Left lung (tissue), 10 donors: ENCODE measurements around the gene MAST2. TPM values are rescaled to one million over a fixed set of nuclear protein-coding genes. Genes with fewer than 3 reads are reported as not detected.

Experiments used
- ATAC-seq: fragments of 200-7000 bp; cut with Tn5 transposase; one replicate; pipeline ENCODE4 v1.9.1; 2020; ENCODE audit warnings: moderate library complexity
- DNase-seq, 4 donors: peaks; one replicate each; pipeline ENCODE4 v3.0.0-alpha.2; 2013 to 2020
- H3K27ac ChIP-seq, 2 donors: fragments of 200-600 bp; sonication (generic) in 1 of 2; one replicate each; pipeline versions ENCODE4 v1.5.0 to v1.8.0; 2020 to 2021
- H3K27me3 ChIP-seq, 2 donors: fragments of 200-600 bp; sonication (generic) in 1 of 2; one replicate each; pipeline versions ENCODE4 v1.5.0 to v1.8.0; 2020 to 2021
- H3K36me3 ChIP-seq, 2 donors: fragments of 200-600 bp; sonication (generic) in 1 of 2; one replicate each; pipeline versions ENCODE4 v1.5.0 to v1.8.0; 2020 to 2021
- H3K4me1 ChIP-seq, 2 donors: fragments of 200-600 bp; one replicate each; pipeline ENCODE4 v1.8.0; 2021
- H3K4me3 ChIP-seq, 2 donors: fragments of 200-600 bp; sonication (generic) in 1 of 2; one replicate each; pipeline versions ENCODE4 v1.5.0 to v1.8.0; 2020 to 2021; ENCODE audit warnings: mild to moderate bottlenecking in 1 of 2
- H3K9me3 ChIP-seq, 2 donors: fragments of 200-600 bp; sonication (generic) in 1 of 2; one replicate each; pipeline versions ENCODE4 v1.5.0 to v1.8.0; 2020 to 2021
- intact Hi-C, 2 donors: fragments of 100-400 bp; cut with DNase I; formaldehyde crosslinking; loops; one replicate each; pipeline versions ENCODE4 v1.11.2 to v1.14.2; 2022
- polyA plus RNA-seq, 6 donors: library from polyadenylated mRNA; unstranded; fragments of 120-200 nt; gene quantifications; one replicate each; pipeline ENCODE4 v1.2.1, GENCODE V29; 2013; ENCODE audit not compliant: insufficient read length in 6 of 6
- total RNA-seq, 2 donors: library from RNA; stranded (reverse); fragmentation: NEBNext Ultra II Directional; extraction: Animal tissue kit (Norgen Biotek cat#: 25700); gene quantifications; one replicate each; pipeline ENCODE4 v1.2.1, GENCODE V29; 2021
- TF ChIP-seq, protein P1 (sequence below), 2 donors: fragments of 200-600 bp; sonication (generic) in 1 of 2; IDR thresholded peaks; one replicate each; pipeline versions ENCODE4 v1.5.0 to v1.8.0; 2021; ENCODE audit warnings: antibody characterized with exemption in 2 of 2
- donor health status: DM: no; HTN: yes; CAD: no.
- donor health status: DM: no; HTN: no; CAD: no.

MAST2 gene
- total and polyA plus RNA-seq, 8 donors = 27.3 to 74.4 (median 64.9) TPM

GRCh38 chr1:45982359-45982758 is 178.9 kb downstream of the MAST2 start:
- Histone ChIP-seq H3K27ac (no peak overlapping the region), H3K9me3 (peaks cover 0 to 6% of the 10 kb centered on the region in 2 donors), H3K36me3 (no peaks in the 10 kb centered on the region), H3K27me3 (no peaks in the 10 kb centered on the region), H3K4me3 (no peak overlapping the region), H3K4me1 (no peaks in the 10 kb centered on the region)
- TF ChIP-seq, protein P1, sequence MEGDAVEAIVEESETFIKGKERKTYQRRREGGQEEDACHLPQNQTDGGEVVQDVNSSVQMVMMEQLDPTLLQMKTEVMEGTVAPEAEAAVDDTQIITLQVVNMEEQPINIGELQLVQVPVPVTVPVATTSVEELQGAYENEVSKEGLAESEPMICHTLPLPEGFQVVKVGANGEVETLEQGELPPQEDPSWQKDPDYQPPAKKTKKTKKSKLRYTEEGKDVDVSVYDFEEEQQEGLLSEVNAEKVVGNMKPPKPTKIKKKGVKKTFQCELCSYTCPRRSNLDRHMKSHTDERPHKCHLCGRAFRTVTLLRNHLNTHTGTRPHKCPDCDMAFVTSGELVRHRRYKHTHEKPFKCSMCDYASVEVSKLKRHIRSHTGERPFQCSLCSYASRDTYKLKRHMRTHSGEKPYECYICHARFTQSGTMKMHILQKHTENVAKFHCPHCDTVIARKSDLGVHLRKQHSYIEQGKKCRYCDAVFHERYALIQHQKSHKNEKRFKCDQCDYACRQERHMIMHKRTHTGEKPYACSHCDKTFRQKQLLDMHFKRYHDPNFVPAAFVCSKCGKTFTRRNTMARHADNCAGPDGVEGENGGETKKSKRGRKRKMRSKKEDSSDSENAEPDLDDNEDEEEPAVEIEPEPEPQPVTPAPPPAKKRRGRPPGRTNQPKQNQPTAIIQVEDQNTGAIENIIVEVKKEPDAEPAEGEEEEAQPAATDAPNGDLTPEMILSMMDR (IDR thresholded peaks at IDR 0.05) = no peak
- no peak for ATAC-seq
- no peak for DNase-seq
- intact Hi-C loops = no loop called here

DNA sequence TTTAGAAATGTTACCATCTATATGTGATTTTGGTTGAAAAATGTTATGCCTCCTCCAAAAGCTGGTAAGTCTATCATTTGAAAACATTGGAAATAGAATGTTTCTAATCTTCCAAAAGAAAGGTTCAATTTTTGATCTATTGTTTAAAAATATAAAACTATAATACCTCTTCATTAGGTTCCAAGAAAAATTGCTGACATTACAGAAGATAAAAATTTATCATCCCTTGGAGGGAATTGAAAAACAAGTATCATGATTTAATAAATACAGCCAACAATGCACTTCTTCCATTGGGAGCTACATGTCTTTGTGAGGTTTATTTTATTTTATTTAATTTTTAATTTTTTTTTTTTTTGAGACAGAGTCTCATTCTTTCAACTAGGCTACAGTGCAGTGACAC is 180.6 kb downstream of the MAST2 start:
- Histone ChIP-seq H3K36me3 (no peaks in the 10 kb centered on the region), H3K4me3 (no peak overlapping the region), H3K27me3 (no peaks in the 10 kb centered on the region), H3K4me1 (no peaks in the 10 kb centered on the region), H3K9me3 (peaks cover 0 to 6% of the 10 kb centered on the region in 2 donors), H3K27ac (no peak overlapping the region)
- intact Hi-C loops = no loop called here
- no peak for DNase-seq
- TF ChIP-seq, protein P1 (IDR thresholded peaks at IDR 0.05) = no peak
- no peak for ATAC-seq

- intact Hi-C loops = no loop called here
- H3K27me3 ChIP-seq = no peaks in the 10 kb centered on the region
These were observed 183.8 kb downstream of the MAST2 start for GRCh38 chr1:45987204-45987603.

GRCh38 chr1:45989249-45989648 is 185.8 kb downstream of the MAST2 start:
- no peak overlapping the region for H3K4me3 ChIP-seq
- H3K9me3 ChIP-seq = no peaks in the 10 kb centered on the region
- intact Hi-C loops = no loop called here
- no peaks in the 10 kb centered on the region for H3K27me3 ChIP-seq
- no peak for ATAC-seq
- TF ChIP-seq, protein P1 (IDR thresholded peaks at IDR 0.05) = no peak
- no peak for DNase-seq
- H3K4me1 ChIP-seq = no peaks in the 10 kb centered on the region
- no peaks in the 10 kb centered on the region for H3K36me3 ChIP-seq
- H3K27ac ChIP-seq = no peak overlapping the region

More at GRCh38 chr1:45987204-45987603, 183.8 kb downstream of the MAST2 start:
- H3K36me3 ChIP-seq = no peaks in the 10 kb centered on the region
- no peak overlapping the region for H3K4me3 ChIP-seq
- no peak overlapping the region for H3K27ac ChIP-seq
- H3K9me3 ChIP-seq = no peaks in the 10 kb centered on the region
- ATAC-seq = no peak
- no peak for DNase-seq
- TF ChIP-seq, protein P1 (IDR thresholded peaks at IDR 0.05) = no peak
- no peaks in the 10 kb centered on the region for H3K4me1 ChIP-seq

GRCh38 chr1:45994423-45994822 is 191.0 kb downstream of the MAST2 start:
- Histone ChIP-seq H3K36me3 (peaks cover 0 to 5% of the 10 kb centered on the region in 2 donors), H3K27me3 (no peaks in the 10 kb centered on the region), H3K4me1 (no peaks in the 10 kb centered on the region), H3K4me3 (no peak overlapping the region), H3K27ac (no peak overlapping the region), H3K9me3 (no peaks in the 10 kb centered on the region)
- ATAC-seq (no peak), DNase-seq (no peak)
- TF ChIP-seq, protein P1 (IDR thresholded peaks at IDR 0.05) = no peak
- intact Hi-C loops = no loop called here
